SHP77 treated with DMSO at 0.1 percent for 48 hours (cell line): ENCODE results near the gene TUBG1.
A peak's percentile ranks its signal among the peaks of the same experiment; 100 is the strongest.
"Not testable (repeated sequence)": the region's sequence is repeated elsewhere in the genome, so short reads cannot be mapped to it uniquely, and the experiment has no call there.

Experiments used
- DNase-seq: peaks from one replicate; lab custom pipeline; 2025; lab: John Stamatoyannopoulos, UW

Gene TUBG1

DNA sequence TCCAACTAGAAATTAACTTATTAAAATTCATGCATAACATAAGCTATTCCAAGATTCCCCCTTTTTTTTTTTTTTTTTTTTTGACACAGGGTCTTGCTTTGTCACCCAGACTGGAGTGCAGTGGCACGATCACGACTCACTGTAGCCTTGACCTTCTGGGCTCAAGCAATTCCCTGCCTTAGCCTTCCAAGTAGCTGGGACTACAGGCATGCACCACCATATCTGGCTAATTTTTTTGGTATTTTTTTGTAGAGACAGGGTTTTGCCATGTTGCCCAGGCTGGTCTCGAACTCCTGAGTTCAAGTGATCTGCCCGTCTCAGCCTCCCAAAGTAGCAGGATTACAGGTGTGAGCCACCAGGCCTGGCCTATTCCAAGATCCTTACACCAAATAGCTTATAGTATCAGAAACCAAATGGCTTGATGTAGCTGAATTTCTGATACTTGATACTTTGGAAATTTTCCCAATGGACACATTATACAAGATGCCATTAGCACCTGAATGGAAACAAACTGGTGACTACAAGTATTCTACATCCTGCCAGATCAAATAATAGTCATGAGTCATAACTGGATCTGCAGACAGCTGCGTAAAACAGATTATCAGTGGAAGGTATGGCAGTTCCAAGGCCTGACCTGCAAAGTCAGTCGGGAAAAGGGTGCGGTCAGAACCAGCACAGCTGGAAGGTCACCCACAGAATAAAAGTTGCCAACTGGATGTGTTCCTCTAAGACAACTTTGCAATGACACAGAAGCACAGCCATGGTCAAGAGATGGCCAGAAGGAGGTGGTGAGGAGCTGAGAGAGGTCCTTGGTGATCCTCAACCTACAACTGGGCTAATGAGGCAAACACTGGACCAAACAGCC lies 14.5 kb downstream of the TUBG1 start:
- peak; percentile 23 for DNase-seq

- DNase-seq, result not testable (repeated sequence)
These were observed 17.7 kb downstream of the TUBG1 start for GRCh38 chr17:42627032-42627764.

DNA sequence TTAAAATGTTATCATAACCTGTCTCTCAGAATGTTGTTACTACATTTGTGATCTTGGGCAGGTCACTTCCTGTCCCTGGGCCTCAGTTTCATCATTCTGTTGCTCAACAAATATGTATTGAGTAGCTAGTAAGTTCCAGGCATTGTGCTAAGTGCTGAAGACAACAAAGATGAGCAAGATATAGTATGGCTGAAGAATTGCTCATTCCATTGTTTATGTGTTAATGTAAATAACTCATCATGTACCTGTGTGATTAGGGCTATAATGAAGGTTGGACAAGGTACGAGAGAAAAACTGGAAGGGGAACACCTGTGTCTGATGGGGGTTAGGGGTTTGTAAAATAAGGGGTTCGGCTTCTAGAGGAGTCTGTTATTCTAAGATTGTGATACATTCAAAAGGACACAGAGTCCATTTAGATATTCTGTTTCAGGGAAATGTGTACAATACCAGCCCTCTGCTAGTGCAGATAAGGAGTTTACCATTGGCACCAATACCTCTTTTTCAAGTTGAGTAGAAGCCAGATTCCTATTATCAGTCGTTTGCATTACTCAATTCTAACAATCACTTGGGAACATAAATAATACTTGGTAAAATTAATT lies 20.0 kb downstream of the TUBG1 start:
- DNase-seq, result no peak

- no peak for DNase-seq
These were observed 23.5 kb downstream of the TUBG1 start for GRCh38 chr17:42632949-42633444.

DNA sequence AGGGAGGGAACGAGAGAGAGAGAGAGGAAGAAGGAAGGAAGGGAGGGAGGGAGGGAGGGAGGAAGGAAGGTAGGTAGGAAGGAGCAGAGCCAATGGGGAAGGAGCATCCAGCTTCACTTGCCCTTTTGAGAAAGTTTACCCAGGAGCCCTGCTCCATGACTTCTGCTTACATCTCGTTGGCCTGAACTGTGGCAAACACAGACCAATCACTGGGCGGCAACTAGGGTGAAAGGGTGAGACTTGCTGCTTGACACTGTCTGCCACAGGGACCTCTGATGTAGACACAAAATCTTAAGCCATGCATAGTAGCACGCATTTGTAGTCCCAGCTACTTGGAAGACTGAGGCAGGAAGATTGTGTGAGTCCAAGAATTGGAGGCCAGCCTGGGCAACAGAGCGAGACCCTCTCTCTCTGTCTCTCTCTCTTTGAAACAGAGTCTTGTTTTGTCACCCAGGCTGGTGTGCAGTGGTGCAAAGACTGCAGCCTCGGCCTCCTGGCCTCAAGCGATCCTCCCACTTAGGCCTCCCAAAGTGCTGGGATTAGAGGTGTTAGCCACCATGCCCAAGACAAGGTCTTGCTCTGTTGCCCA lies 30.1 kb downstream of the TUBG1 start:
- DNase-seq, result no peak

- DNase-seq, result no peak
These were observed 30.6 kb downstream of the TUBG1 start for GRCh38 chr17:42640121-42640520.

DNA sequence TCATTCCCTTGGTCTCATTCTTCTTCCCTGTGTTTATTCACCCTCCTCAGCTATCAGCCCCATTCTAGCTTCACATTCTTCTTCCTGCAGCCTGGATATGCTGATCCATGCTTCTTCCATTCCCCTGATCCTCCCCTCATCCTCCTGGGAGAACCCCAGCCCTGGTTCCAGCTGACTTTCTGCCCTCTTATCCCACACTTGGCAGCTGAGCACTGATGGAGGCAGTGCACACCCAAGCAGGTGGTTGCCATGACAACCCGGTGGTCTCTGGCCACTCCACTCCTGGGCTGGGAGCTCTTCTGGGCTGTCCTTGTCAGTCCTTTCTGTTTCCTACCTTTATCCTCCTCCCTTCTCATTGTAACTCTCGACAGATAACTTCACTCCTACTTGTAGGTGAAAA lies 32.9 kb downstream of the TUBG1 start:
- no peak for DNase-seq

GRCh38 chr17:42647778-42648177 lies 38.3 kb downstream of the TUBG1 start:
- no peak for DNase-seq

DNA sequence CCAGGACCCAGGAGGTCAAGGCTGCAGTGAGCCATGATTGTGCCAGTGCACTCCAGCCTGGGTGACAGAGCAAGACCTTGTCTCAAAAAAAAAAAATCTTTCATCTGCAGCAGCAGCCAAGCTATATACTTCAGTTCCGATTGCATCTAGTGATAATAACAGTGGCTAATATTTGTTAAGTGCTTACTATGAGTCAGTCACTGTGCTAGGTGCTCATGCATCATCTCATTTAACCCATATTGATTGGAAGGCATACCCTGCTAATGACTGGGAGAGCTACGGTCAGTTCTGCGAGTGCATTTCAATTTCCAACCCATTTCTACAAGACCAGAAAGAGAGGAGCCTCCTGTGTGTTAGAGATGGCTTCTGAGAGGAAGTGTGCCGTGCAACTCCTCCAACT lies 41.9 kb downstream of the TUBG1 start:
- DNase-seq, result no peak

GRCh38 chr17:42653179-42654124 lies 44.0 kb downstream of the TUBG1 start:
- no peak for DNase-seq

DNA sequence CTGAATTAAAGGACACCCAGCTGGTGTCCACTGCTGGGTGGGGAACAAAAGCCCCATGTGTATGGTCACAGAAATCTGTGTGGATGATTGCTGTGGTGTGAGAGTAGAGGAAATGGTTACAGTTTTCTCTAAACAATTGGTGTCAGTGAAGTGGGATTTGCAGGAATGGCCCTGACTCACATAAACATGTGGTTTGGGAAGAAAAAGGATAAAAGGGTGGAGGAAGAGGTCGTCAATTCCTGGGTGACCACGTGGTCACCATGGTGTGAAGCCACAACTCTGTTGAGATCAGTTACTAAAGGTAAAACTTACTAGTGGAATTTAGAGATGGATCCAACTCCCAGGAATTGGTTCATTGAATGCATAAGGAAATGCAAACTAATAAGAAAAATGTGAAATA lies 46.0 kb downstream of the TUBG1 start:
- DNase-seq, result no peak

DNA sequence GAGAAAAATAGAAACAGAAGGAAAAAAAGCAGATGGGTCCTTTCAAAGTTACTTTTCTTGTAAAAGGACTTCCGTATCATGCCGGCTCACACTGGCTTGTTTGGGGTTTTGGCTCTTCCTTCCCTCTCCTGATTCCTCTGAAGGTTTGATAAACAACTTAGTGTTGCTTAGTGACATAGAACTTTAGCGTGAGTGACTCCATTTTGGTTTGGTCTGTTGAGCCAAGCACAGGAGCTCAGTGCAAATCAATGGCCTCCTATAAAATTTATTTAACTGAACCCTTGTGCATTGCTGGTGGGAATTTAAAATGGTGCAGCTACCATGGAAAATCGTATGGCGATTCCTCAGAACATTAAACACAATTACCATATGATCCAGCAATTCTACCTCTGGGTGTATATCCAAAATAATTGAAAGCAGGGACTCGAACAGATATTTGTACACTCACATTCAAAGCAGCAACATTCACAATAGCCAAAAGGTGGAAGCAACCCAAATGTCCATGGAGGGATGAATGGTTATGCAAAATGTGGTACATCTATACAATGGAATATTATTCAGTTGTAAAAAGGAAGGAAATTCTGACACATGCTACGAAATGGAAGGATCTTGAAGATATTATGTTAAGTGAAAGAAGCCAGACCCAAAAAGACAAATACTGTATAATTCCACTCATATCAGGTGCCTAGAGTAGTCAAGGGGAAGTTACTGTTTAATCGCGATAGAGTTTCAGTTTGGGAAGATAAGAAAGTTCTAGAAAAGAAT lies 48.5 kb downstream of the TUBG1 start:
- no peak for DNase-seq

DNA sequence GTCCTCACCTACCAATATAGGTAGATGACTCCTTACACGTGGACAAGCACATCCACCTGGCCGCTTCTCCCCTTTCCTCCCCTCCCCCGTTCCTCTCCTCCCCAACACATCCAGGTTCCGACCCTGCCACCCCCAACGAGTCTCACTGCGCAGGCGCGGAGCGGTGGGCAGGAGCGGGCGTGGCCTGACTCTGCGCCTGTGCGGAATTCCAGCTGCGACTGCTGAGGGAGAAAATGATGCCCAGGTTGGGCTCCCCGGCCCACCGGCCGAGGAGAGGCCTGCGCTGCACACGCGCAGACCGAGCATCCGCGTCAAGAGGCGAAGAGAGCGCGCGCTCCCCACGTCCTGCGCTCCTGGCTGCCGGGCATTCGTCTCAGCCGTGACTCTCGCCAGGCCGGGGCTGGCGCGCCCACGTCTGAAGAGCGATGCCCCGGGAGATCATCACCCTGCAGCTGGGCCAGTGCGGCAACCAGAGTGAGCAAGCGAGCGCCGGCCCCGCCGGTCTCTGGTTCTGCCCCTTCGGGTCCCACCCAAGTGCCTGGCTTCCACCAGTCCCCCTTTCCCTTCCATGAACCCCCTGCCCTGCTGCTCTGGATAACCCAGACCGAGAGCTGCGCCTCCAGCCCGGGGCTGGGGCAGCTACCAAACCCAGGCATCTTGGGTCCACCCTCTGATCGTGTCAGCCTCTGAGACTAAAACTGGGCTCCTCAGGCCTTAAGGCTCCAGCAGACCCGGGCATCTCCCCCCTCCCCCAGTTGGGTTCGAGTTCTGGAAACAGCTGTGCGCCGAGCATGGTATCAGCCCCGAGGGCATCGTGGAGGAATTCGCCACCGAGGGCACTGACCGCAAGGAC lies 49.8 kb downstream of the TUBG1 start, which contains the start of gene TUBG2:
Gene TUBG2 (plus strand): TSS at position 206 of the 853 bp plus-strand sequence. CDS start 220 bp downstream, at position 426.
- peak; percentile 87 for DNase-seq

- not testable (repeated sequence) for DNase-seq
These were observed 50.4 kb downstream of the TUBG1 start for GRCh38 chr17:42659932-42660274.

GRCh38 chr17:42660692-42661345 lies 51.3 kb downstream of the TUBG1 start:
- no peak for DNase-seq
